ENCODE results near the gene COX8C.

The COX8C gene

GRCh38 chr14:93308686-93309345, 38.2 kb upstream of the COX8C start:
- TF ChIP-seq CTCF (IDR thresholded peaks at IDR 0.05; ENCODE audit: borderline replicate concordance, extremely low read depth, low read length, poor library complexity, severe bottlenecking) (no peak), EZH2 (IDR thresholded peaks at IDR 0.05; ENCODE audit: borderline replicate concordance, low read depth, low read length, severe bottlenecking) (no peak)
- Histone ChIP-seq H3K4me3 (ENCODE audit: low read depth in 1 of 2, low read length in 2 of 2) (no peak overlapping the region), H3K9ac (ENCODE audit: low read depth, low read length) (no peak overlapping the region)

GRCh38 chr14:93309427-93309966, 37.5 kb upstream of the COX8C start:
- Histone ChIP-seq H3K4me2 (ENCODE audit: insufficient read depth, low read length) (no peak overlapping the region), H3K27ac (ENCODE audit: low read length) (no peak overlapping the region), H3K4me1 (ENCODE audit: insufficient read depth, low read length) (no peaks in the 10 kb centered on the region), H3K9me3 (ENCODE audit: insufficient read depth, low read length, severe bottlenecking) (no peaks in the 10 kb centered on the region), H4K20me1 (ENCODE audit: insufficient read depth, low read length) (peaks cover 19% of the 10 kb centered on the region), H3K79me2 (ENCODE audit: insufficient read depth, low read length) (peaks cover 70% of the 10 kb centered on the region), H3K36me3 (ENCODE audit: insufficient read depth, low read length) (no peaks in the 10 kb centered on the region), H3K9ac (ENCODE audit: low read depth, low read length) (no peak overlapping the region), H3K4me3 (ENCODE audit: low read depth in 1 of 2, low read length in 2 of 2) (no peak overlapping the region), H2AFZ (ENCODE audit: low read depth, low read length) (no peak overlapping the region), H3K27me3 (ENCODE audit: insufficient read depth, low read length, poor library complexity) (no peaks in the 10 kb centered on the region)
- TF ChIP-seq CTCF (IDR thresholded peaks at IDR 0.05; ENCODE audit: borderline replicate concordance, extremely low read depth, low read length, poor library complexity, severe bottlenecking) (no peak), EZH2 (IDR thresholded peaks at IDR 0.05; ENCODE audit: borderline replicate concordance, low read depth, low read length, severe bottlenecking) (no peak)
- DNase-seq (no peak), ATAC-seq (ENCODE audit: insufficient read depth, low read depth) (no peak)

More at GRCh38 chr14:93308686-93309345, 38.2 kb upstream of the COX8C start:
- Histone ChIP-seq H2AFZ (ENCODE audit: low read depth, low read length) (no peak overlapping the region), H3K4me1 (ENCODE audit: insufficient read depth, low read length) (no peaks in the 10 kb centered on the region), H3K4me2 (ENCODE audit: insufficient read depth, low read length) (no peak overlapping the region), H3K79me2 (ENCODE audit: insufficient read depth, low read length) (peaks cover 70% of the 10 kb centered on the region), H3K27ac (ENCODE audit: low read length) (no peak overlapping the region), H3K36me3 (ENCODE audit: insufficient read depth, low read length) (no peaks in the 10 kb centered on the region), H4K20me1 (ENCODE audit: insufficient read depth, low read length) (peaks cover 21% of the 10 kb centered on the region), H3K27me3 (ENCODE audit: insufficient read depth, low read length, poor library complexity) (no peaks in the 10 kb centered on the region), H3K9me3 (ENCODE audit: insufficient read depth, low read length, severe bottlenecking) (no peaks in the 10 kb centered on the region)
- DNase-seq (no peak), ATAC-seq (ENCODE audit: insufficient read depth, low read depth) (no peak)

GRCh38 chr14:93311082-93311481, 35.9 kb upstream of the COX8C start:
- Histone ChIP-seq H3K27ac (ENCODE audit: low read length) (no peak overlapping the region), H3K4me3 (ENCODE audit: low read depth in 1 of 2, low read length in 2 of 2) (no peak overlapping the region), H3K4me2 (ENCODE audit: insufficient read depth, low read length) (no peak overlapping the region), H2AFZ (ENCODE audit: low read depth, low read length) (no peak overlapping the region), H4K20me1 (ENCODE audit: insufficient read depth, low read length) (peaks cover 19% of the 10 kb centered on the region), H3K36me3 (ENCODE audit: insufficient read depth, low read length) (no peaks in the 10 kb centered on the region), H3K9ac (ENCODE audit: low read depth, low read length) (no peak overlapping the region), H3K79me2 (ENCODE audit: insufficient read depth, low read length) (peaks cover 63% of the 10 kb centered on the region), H3K27me3 (ENCODE audit: insufficient read depth, low read length, poor library complexity) (no peaks in the 10 kb centered on the region), H3K9me3 (ENCODE audit: insufficient read depth, low read length, severe bottlenecking) (no peaks in the 10 kb centered on the region), H3K4me1 (ENCODE audit: insufficient read depth, low read length) (no peaks in the 10 kb centered on the region)
- DNase-seq (no peak), ATAC-seq (ENCODE audit: insufficient read depth, low read depth) (no peak)
- TF ChIP-seq CTCF (IDR thresholded peaks at IDR 0.05; ENCODE audit: borderline replicate concordance, extremely low read depth, low read length, poor library complexity, severe bottlenecking) (no peak), EZH2 (IDR thresholded peaks at IDR 0.05; ENCODE audit: borderline replicate concordance, low read depth, low read length, severe bottlenecking) (no peak)

All from DND-41 (cell line).